Measurements from ENCODE around the gene TMSB15C.

The TMSB15C gene

DNA sequence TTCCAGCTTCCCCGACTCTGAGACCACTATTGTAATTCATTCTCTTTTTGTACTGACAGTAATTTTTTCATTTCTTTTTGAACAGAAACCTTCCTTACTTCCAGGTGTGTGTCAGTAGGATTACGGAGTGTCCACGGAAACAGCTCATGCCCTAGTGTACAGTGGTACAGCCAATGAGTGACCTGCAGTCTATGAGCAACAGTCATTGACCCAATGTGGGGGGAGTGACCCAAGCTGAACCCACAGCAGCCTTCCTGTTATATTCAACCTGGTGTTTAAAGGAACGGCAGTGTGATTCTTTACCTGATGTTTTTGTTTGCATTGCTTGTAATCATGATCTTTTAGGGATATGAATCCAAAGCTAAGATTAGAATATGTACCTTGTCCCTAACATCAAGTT lies 35.0 kb downstream of the TMSB15C start:
- DNase-seq = no peak

DNA sequence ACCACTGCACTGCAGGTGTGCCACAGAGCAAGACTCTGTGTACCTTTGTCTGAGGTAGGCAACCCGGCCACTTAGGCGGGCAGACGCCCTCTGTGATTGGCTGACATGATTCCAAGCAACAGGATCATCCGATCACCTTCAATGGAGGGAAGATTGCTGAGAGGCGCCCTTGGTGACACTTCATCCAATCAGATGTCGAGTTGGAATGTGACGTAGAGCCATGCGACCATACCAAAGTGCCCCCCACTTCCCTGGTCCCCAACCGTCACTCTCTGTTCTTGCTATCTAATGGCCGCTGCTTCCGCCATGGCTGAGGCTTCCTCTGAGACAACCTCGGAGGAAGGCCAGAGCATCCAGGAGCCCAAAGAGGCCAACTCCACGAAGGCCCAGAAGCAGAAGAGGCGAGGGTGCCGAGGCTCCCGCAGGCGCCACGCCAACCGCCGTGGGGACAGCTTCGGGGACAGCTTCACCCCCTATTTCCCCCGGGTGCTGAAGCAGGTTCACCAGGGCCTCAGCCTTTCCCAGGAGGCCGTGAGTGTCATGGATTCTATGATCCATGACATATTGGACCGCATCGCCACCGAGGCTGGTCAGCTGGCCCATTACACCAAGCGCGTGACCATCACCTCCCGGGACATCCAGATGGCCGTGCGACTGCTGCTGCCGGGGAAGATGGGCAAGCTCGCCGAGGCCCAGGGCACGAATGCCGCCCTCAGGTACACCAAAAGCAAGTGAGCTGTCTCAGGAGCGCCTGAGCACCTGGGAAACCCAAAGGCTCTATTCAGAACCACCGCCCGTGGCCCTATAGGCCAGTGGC lies 36.1 kb downstream of the TMSB15C start, which contains the start of gene H2BW2:
Gene H2BW2 (plus strand): TSS at position 268 of the 817 bp plus-strand sequence. CDS start 39 bp downstream, at position 307.
- no peak for DNase-seq
